NCI-H2107 treated with DMSO at 0.1 percent for 48 hours (cell line): Measurements from ENCODE around the gene GJD4.

ENCODE experiments used
- DNase-seq: peaks from one replicate; lab custom pipeline; 2025; ENCODE audit not compliant: unreplicated experiment; lab: John Stamatoyannopoulos, UW

The GJD4 gene

DNA sequence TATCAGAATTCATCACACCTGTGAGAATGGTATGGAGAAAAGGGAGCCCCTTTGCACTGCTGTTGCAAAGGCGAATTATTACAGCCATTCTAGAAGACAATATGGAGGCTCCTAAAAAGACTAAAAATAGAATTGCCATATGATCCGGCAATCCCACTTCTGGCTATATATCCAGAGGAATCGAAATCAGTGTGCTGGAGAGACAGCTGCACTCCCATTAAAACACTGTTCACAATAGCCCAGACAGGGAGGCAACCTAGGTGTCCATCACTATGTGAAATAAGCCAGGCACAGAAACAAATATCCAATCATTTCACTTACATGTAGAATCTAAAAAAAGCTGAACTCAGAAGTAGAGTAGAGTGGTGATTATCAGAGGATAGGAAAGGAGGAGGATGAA, 26.0 kb upstream of the GJD4 start:
- no peak for DNase-seq

DNA sequence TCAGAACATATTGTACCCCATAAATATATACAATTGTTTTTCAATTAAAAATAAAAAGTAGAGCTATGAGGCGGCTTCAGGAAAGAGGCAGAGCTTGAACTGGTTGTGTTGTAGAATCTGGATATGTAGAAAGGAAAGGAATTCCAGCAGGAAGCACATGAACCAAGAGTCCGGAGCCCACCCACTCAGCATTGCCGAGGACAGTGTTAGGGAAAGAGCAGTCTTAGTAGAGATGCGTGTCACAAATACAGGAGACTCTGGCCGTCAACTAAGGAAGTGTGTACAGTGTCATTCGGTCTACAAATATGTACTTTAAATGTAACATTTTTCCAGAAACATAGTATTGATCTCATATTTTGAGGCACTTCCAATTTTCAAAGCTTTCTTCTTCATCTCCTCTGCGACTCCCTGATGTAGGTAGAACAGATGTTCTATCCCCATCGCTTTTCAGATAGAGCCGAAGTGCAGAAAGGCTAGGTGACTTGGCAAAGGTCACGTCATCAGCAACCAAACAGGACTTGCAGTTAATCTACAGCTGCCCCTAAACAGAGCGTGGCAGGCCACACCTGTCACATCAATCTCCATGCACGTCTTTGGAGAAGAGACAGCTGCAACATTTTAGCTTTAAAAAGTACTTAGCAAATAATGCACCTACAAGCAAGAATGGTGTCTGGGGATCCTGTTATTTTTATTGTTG, 25.3 kb upstream of the GJD4 start:
- no peak for DNase-seq

DNA sequence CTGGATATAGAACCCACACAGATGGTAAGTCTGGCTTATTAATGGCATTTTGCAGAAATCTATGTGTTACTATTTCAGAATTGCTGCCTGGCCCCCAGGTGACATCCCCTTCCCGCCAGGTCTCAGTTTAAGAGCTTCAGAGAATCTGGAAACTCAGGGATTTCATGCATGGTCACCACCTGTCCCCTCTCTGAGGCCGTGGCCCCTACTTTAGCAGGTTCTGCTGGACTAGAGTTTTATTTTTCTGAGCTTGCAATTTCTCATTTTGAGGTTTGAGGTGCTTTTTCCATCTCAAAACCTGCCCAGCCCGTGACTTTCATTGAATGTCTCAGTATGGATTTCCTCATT, 24.7 kb upstream of the GJD4 start:
- DNase-seq, result no peak

DNA sequence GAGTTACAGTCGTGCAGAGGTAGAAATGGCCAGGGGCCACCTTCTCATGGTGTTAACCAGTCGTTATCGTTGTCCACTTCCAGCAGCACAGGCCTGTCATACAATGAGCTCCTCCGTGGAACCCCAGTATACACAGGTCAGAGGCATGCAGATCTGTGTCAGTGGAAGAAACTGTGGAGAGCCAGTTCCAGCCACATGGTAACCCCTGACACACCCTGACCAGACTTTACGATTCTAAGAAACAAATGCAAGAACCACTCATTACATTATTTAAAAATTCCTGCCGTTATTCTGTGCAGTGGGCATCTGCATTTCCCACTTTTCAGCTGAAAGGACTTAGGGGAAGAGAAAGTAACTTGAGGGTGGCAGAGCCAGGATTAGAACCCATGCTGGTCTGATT, 23.5 kb upstream of the GJD4 start:
- no peak for DNase-seq

DNA sequence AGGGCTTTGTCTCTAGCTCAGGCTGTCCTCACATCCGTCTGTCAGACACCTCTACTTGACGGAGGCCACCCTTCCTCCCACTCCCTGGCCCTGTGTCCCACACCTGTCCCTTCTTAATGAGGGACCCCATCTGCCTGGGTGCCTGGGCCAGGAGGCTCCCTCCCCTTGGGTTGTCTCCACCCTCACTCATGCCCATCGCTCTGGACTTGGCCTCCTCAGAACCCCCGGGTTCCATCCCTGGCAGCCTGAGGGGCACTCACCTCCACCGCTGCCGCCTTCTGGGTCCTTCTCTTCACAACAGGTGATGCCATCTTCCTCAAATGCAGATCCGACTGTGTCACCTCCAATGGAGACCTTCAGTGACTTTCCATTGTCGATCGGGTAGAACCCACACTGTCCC, 20.2 kb upstream of the GJD4 start:
- DNase-seq, result no peak

DNA sequence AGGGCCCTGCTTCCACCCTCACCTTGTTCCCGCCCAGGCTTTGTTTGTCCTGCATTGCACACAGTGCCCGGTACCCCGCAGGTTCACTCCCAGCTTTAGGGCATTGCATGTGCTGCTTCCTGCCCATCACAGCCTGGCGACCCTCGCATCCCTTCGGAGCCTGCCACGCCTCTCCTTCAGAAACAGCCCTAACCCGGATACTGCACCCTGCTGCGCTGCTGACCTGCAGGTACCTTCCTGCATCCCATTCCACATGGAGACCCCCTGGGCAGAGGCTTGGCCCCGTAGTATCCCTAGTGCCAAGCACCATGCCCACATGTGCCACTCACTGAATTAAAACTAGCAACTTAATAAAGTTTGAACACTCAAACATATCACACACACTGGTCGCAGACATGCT, 19.8 kb upstream of the GJD4 start:
- DNase-seq, result no peak

DNA sequence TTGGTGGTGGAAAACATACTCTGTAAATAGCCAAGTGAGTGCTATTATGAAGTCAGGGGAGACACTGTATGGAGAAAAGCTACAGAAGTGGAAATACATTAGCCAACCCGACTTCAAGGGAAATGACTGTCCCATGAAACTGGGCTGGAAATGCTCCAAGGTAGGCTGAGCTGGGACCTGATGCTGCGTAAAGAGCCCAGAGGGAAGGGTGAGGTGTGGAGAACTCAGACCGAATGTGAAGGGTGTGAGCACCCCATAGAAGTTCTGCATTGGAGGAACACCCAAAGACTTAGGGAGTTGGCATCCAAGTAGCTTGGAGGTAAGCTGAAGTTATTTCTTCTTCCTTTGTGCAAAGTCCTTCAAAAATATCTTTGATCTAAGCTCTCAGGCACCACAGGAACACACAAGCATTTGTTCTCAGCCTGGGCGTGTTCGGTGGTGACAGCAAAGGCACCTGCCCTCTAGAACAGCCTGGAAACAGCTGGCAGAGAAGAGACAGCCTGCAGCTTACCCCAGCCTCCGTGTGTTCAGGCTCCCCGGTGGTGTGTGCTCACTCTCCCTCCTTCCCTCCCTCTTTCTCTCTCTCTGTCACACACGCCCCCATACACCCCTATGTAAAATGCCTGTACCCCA, 19.1 kb upstream of the GJD4 start:
- DNase-seq, result no peak

DNA sequence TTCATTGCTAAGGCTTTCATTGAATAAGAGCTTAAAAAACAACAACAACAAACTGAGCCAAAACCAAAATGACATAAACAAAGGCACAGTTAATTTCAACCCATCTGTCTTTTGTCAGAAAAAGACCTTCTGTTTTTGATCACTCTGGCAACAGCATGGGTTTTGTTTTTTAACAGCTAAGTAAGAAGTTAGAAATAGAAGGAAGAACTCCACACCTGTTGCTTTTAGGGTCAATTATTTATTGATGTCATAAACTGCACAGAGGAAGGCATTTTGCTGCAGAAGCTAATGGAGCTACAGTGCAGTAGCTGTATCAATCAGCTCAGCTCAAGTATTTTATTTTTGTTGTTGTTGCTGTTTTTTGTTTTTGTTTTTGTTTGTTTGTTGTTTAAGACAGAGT, 16.3 kb upstream of the GJD4 start:
- no peak for DNase-seq

DNA sequence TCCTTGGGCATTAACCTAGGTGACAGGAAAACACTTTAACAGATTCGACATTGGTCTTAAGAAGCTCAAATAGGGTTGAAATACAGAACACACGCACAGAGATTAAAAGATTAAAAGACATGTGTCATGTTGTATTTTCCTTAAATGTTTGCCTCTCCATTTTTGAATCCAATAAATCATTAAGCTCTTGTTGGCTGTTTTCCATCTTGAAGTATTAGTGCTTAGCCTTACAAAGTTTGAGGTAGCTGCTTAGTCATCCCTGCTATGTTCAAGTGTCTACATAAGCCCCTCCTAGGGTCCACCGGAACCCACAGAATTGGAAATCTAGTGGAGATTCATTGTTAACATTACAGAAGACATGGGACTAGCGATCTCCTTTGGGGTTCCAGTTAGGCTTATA, 12.7 kb upstream of the GJD4 start:
- DNase-seq, result no peak

DNA sequence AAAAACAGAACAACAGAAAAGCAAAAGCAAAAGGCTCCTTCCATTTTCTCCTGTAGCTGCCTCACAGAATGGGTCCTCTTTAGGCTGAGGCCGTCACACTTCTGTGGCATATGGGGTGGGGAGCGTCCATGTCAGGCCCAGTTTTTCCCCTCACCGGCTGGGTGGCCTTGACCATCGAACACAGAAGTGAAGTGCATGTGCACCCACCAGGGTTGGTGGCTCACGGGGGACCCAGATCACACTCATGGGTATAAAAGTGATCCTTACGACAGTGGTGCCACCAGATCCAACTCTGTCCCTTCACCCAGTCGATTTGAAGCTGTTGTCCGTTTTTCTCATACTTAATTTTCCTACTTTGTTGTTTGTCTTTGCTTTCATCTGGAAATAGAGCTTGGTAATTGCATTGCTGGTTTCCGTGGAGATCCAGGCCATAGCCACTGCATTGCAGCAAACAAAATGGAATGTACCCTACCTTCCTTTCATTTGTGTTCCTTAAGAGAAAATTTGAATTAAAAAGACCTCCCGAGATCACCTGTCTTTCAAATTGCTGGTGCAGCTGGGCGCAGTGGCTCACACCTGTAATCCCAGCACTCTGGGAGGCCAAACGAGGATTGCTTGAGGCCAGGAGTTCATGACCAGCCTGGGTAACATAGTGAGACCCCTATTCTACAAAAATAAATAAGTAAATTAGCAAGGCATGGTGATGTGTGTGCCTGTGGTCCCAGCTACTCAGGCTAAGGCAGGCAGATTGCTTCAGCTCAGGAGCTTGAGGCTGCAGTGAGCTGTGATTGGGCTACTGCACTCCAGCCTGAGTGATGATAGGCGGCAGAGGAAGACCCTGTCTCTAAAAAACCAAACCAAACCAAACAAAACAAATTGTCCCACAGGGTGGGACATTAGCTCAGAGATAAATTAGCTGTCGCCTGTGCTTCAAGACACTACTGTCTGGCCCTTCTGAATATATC, 10.7 kb upstream of the GJD4 start:
- DNase-seq, result no peak

DNA sequence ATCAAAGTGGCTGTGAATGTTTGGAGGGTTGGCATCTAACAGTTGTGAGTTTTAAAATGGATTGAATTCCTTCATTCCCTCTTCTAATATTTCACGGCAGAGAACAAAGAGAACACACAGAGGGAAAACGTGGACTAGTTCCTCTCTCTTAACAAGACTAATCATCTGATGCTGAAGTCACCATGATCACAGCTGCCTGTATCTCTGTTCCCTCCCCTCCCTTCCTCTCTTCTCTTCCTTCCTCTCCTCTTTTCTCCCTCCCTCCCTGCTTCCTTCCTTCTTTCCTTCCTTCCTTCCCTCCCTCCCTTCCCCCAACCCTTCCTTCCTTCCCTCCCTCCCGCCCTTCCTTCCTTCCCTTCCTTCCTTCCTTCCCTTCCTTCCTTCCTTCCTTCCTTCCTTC, 10.0 kb upstream of the GJD4 start:
- no peak for DNase-seq

DNA sequence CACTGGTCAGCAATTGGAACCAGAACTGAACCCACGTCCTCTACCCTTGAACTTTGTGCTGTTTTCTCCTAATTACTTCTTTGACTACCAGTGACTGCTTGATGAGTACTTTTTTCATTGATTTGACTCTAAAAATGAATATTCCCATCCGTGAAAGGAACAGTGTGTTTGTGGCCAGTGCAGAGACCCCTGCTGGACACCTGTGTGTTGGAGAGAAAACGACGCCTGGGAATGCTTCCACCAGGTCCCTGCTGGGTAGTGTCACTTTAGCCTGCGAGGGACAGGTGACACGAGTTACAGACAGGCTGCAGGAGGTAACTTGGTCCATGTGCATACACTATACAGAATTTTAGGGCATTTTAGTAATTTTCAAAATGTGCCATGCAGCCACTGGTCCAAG, 6.8 kb upstream of the GJD4 start:
- no peak for DNase-seq

DNA sequence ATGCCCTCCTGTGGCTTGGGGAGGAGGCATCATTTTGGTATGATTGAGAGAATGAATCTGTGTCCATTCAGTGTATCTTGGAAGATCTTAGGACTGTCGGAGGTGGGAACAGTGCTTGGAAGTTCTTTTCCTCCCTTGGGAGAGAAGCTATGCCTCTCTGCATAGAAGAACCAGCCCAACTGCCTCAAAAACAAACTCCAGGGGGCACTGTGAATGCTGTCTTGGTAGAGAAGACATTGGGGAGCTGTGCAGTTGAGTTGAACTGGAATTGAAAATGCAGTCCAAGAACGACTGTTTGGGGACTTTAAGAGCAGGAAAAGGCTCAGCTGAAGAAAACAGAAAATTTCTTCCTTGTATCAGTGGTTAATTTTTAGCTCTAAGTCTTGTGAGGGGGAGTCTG, 4.9 kb upstream of the GJD4 start:
- no peak for DNase-seq

DNA sequence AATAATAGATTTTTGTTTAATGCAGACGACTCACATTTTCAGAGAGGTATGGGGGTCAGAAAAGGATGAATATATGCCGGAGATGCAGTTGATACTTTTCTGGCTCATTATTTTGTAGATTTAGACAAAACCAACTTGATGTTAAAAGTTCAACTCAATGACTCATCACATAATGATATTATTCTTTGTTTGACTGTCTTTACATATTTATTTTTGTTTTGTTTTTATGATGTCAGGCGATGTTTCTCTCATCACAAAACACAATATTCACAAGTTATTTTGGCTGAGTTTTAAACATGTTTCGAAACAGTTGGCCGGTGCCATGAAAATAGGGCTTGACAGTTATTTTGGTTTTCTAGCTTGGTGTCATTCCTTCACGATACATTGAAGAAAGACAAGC, 1.3 kb downstream of the GJD4 start:
- no peak for DNase-seq

DNA sequence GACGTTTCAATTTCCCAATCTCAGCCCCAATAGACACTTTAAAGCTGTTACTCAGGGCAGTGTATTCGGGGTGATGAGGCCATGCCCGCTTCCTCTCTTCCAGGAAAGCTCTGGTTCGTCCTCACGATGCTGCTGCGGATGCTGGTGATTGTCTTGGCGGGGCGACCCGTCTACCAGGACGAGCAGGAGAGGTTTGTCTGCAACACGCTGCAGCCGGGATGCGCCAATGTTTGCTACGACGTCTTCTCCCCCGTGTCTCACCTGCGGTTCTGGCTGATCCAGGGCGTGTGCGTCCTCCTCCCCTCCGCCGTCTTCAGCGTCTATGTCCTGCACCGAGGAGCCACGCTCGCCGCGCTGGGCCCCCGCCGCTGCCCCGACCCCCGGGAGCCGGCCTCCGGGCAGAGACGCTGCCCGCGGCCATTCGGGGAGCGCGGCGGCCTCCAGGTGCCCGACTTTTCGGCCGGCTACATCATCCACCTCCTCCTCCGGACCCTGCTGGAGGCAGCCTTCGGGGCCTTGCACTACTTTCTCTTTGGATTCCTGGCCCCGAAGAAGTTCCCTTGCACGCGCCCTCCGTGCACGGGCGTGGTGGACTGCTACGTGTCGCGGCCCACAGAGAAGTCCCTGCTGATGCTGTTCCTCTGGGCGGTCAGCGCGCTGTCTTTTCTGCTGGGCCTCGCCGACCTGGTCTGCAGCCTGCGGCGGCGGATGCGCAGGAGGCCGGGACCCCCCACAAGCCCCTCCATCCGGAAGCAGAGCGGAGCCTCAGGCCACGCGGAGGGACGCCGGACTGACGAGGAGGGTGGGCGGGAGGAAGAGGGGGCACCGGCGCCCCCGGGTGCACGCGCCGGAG, 2.6 kb downstream of the GJD4 start:
- DNase-seq, result no peak

DNA sequence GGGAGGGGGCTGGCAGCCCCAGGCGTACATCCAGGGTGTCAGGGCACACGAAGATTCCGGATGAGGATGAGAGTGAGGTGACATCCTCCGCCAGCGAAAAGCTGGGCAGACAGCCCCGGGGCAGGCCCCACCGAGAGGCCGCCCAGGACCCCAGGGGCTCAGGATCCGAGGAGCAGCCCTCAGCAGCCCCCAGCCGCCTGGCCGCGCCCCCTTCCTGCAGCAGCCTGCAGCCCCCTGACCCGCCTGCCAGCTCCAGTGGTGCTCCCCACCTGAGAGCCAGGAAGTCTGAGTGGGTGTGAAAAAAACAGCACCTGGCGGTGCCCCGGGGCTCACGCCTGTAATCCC, 3.2 kb downstream of the GJD4 start:
- DNase-seq, result no peak

DNA sequence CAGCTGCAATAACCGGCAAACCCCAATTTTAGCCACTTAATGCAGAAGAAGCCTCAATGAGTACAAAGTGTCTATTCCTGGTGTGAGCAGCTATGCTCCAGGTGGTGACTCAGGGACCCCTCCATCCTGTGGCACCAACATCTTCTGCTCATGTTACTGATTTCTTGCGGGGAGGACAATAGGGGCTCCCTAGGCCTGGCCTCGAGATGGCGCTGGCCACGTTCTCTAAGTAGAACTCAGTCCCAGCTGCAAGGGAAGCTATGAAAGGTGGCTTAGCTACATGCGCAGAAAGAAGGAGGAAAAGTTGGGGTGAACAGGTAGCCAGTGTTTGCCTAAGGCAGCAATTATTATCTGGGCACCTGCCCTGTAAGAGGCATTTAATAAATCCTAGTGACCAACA, 6.6 kb downstream of the GJD4 start:
- no peak for DNase-seq

DNA sequence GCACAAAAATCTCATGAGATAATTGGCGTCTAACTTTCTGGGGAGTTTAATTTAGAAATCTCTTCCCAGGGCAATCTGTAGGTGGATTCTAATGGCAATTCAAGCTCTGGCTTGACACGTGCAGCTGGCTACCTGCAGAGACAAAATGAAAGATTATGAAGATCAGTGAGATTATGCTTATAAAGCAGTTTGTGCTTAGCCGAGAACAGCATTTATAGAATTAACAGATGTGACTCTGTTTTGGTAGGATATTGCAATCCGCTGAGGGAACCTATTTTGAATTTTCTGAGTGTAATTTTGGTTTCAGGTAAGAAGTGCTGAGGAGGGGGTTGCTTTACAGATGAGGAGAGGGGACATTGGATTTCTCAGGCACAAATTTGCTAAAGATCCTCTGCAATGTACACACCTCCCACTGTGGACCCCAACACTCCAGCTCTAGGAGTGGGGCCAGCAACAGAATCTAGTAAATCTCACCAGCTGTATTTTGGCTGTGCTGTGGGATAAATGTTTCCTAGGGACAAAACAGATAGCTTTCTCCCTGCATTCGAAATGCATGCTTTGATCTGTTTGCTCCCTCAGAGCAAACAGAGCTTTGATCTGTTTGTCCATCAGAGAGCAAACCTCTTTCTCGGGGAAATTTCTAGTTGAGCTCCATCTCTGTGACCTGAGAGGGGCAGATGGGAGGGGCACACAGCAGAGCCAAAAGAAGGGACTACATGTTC, 7.4 kb downstream of the GJD4 start:
- no peak for DNase-seq

DNA sequence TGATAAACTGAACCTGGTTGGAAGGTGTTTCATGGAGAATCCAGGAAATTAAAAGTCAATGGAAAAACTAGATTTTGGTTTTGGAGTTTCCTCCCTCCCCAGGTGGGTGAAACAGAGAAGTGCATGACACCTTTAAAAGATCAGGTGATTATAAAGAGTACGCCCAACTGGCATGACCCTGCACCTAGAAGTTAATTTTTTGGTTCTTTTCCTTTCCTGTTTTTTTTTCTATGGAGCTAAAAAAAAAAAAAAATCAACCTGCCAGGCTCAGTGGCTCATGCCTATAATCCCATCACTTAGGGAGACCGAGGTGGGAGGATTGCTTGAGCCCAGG, 7.9 kb downstream of the GJD4 start:
- no peak for DNase-seq

DNA sequence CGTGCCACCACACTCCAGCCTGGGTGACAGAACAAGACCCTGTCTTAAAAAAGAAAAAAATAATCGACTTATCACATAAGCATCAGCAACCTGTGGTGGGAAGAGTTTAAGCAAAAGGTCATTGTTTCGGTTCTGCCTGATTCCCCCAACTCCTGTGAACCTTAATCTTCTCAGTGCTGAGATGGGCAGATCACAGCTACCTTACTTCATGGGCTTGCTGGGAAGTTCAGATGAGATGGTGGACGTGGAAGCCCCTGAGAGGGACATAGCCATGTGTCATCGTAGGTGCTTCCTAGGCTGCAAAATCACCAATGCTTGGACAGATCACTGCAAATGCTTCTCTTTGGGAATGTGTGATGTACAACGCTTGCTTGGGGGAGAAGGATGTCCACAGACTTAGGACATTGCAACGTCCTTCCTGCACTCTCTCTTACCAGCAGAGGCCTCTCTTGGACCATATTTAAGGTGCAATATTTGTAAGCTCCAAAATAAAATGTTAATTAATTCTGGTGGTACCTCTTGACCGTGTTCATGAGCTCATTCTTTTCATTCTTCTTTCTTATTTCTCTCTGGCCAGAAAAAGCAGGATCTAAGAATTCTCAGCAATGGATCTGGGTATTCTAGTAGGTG, 8.6 kb downstream of the GJD4 start:
- DNase-seq, result no peak
